SU-DHL-6 (cell line): ENCODE measurements around the gene ZNF197.

Experiments used
- CTCF ChIP-seq: fragments of 200-600 bp; sonication (generic); IDR thresholded peaks from one replicate; pipeline ENCODE4 v1.5.1; 2017; ENCODE audit warnings: antibody characterized with exemption, mild to moderate bottlenecking, low read length, moderate library complexity; ENCODE audit not compliant: insufficient read depth, poor library complexity, severe bottlenecking
- EZH2phosphoT487 ChIP-seq: fragments of 200-600 bp; sonication (generic), shearing (Covaris generic); conservative IDR thresholded peaks from 2 replicates; pipeline ENCODE4 v1.6.1; 2018; ENCODE audit warnings: mild to moderate bottlenecking, antibody characterized with exemption, low read length, moderate library complexity, mixed read lengths

GRCh38 chr3:44674211-44674610, 49.4 kb downstream of the ZNF197 start:
- TF ChIP-seq CTCF (no peak), EZH2phosphoT487 (no peak)
